OCI-LY1 (cell line): Measurements from ENCODE around the gene HOTAIR.

ENCODE experiments used
- H2AFZ ChIP-seq: fragments of 200-600 bp; sonication (generic), shearing (Covaris generic); 2 replicates; pipeline ENCODE4 v1.6.0; 2014; ENCODE audit warnings: antibody characterized with exemption, mild to moderate bottlenecking, low read length
- H3F3A ChIP-seq: fragments of 200-600 bp; sonication (generic), shearing (Covaris generic); 2 replicates; pipeline ENCODE4 v1.6.0; 2014; ENCODE audit warnings: mild to moderate bottlenecking, antibody characterized with exemption, low read length, moderate library complexity; ENCODE audit not compliant: insufficient read depth
- H3K27ac ChIP-seq: fragments of 200-600 bp; sonication (generic); 2 replicates; pipeline ENCODE4 v1.5.1; 2014; ENCODE audit warnings: low read length, mixed run types, mild to moderate bottlenecking, low read depth; ENCODE audit not compliant: poor library complexity, severe bottlenecking
- H3K27me3 ChIP-seq: fragments of 200-600 bp; sonication (generic); 2 replicates; pipeline ENCODE4 v1.6.0; 2014; ENCODE audit warnings: antibody characterized with exemption, mild to moderate bottlenecking, low read length, moderate library complexity; ENCODE audit not compliant: insufficient read depth
- H3K36me3 ChIP-seq: fragments of 200-600 bp; sonication (generic); 2 replicates; pipeline ENCODE4 v1.6.1; 2014; ENCODE audit warnings: mild to moderate bottlenecking, antibody characterized with exemption, low read length, moderate library complexity, mixed read lengths; ENCODE audit not compliant: insufficient read depth
- H3K4me1 ChIP-seq: fragments of 200-600 bp; sonication (generic); 2 replicates; pipeline ENCODE4 v1.5.1; 2014; ENCODE audit warnings: mild to moderate bottlenecking, low read length, moderate library complexity; ENCODE audit not compliant: insufficient read depth, severe bottlenecking
- H3K4me2 ChIP-seq: fragments of 200-600 bp; sonication (generic), shearing (Covaris generic); 2 replicates; pipeline ENCODE4 v1.6.1; 2014; ENCODE audit warnings: low read length
- H3K4me3 ChIP-seq: fragments of 200-600 bp; sonication (generic); 2 replicates; pipeline ENCODE4 v1.5.1; 2014; ENCODE audit warnings: low read length, low read depth, mild to moderate bottlenecking, mixed read lengths; ENCODE audit not compliant: poor library complexity, severe bottlenecking
- H3K79me2 ChIP-seq: fragments of 200-600 bp; shearing (Covaris generic); 2 replicates; pipeline ENCODE4 v1.6.1; 2016; ENCODE audit warnings: mixed run types, low read length, mixed read lengths; ENCODE audit not compliant: insufficient read depth
- H3K9ac ChIP-seq: fragments of 200-600 bp; sonication (generic), shearing (Covaris generic); 2 replicates; pipeline ENCODE4 v1.6.1; 2014; ENCODE audit warnings: mild to moderate bottlenecking, low read length, mixed read lengths
- H3K9me2 ChIP-seq: fragments of 200-600 bp; sonication (generic), shearing (Covaris generic); 2 replicates; pipeline ENCODE4 v1.6.1; 2014; ENCODE audit warnings: low read depth, mild to moderate bottlenecking, low read length, mixed read lengths
- H3K9me3 ChIP-seq: fragments of 200-600 bp; shearing (Covaris generic); 2 replicates; pipeline ENCODE4 v1.6.1; 2014; ENCODE audit warnings: low read length, mixed read lengths
- H4K20me1 ChIP-seq: fragments of 200-600 bp; sonication (generic), shearing (Covaris generic); 2 replicates; pipeline ENCODE4 v1.6.0; 2016; ENCODE audit warnings: mild to moderate bottlenecking, low read length; ENCODE audit not compliant: insufficient read depth
- CTCF ChIP-seq: fragments of 200-600 bp; sonication (generic), shearing (Covaris generic); IDR thresholded peaks from 2 replicates; pipeline ENCODE4 v1.5.1; 2017; ENCODE audit warnings: mild to moderate bottlenecking, antibody characterized with exemption, low read length, moderate library complexity, mixed read lengths
- EZH2 ChIP-seq: fragments of 200-600 bp; sonication (generic), shearing (Covaris generic); IDR thresholded peaks from 2 replicates; pipeline ENCODE4 v1.8.0; 2017; ENCODE audit warnings: borderline replicate concordance, mixed run types, mild to moderate bottlenecking, antibody characterized with exemption, low read length, moderate library complexity, mixed read lengths

HOTAIR gene

GRCh38 chr12:53949631-53950436 lies 24.9 kb downstream of the HOTAIR start:
- H3K27me3 ChIP-seq: no peaks in the 10 kb centered on the region
- no peaks in the 10 kb centered on the region for H3F3A ChIP-seq
- no peak overlapping the region for H2AFZ ChIP-seq

GRCh38 chr12:53948650-53949593 lies 25.8 kb downstream of the HOTAIR start:
- no peaks in the 10 kb centered on the region for H3K27me3 ChIP-seq
- TF ChIP-seq CTCF (no peak), EZH2 (no peak)
- H3K36me3 ChIP-seq: no peaks in the 10 kb centered on the region
- no peak overlapping the region for H3K4me3 ChIP-seq
- no peak overlapping the region for H3K4me2 ChIP-seq
- no peaks in the 10 kb centered on the region for H3K79me2 ChIP-seq
- H3K9me2 ChIP-seq: no peaks in the 10 kb centered on the region
- no peaks in the 10 kb centered on the region for H3K9me3 ChIP-seq
- H2AFZ ChIP-seq: no peak overlapping the region
- H4K20me1 ChIP-seq: no peaks in the 10 kb centered on the region
- H3K27ac ChIP-seq: no peak overlapping the region
- no peaks in the 10 kb centered on the region for H3K4me1 ChIP-seq
- H3K9ac ChIP-seq: no peak overlapping the region
- H3F3A ChIP-seq: no peaks in the 10 kb centered on the region

More at GRCh38 chr12:53949631-53950436, 24.9 kb downstream of the HOTAIR start:
- H4K20me1 ChIP-seq: no peaks in the 10 kb centered on the region
- H3K36me3 ChIP-seq: no peaks in the 10 kb centered on the region
- no peak overlapping the region for H3K4me3 ChIP-seq
- no peaks in the 10 kb centered on the region for H3K4me1 ChIP-seq
- TF ChIP-seq CTCF: no peak
- no peak for TF ChIP-seq EZH2
- no peaks in the 10 kb centered on the region for H3K79me2 ChIP-seq
- H3K4me2 ChIP-seq: no peak overlapping the region
- no peak overlapping the region for H3K9ac ChIP-seq
- H3K9me2 ChIP-seq: no peaks in the 10 kb centered on the region
- no peak overlapping the region for H3K27ac ChIP-seq
- no peaks in the 10 kb centered on the region for H3K9me3 ChIP-seq

- TF ChIP-seq CTCF: no peak
- TF ChIP-seq EZH2: no peak
- Histone ChIP-seq H3K9me2 (no peaks in the 10 kb centered on the region), H3K27ac (no peak overlapping the region), H3K9ac (no peak overlapping the region), H3K79me2 (no peaks in the 10 kb centered on the region), H3K4me3 (no peak overlapping the region), H3K4me1 (no peaks in the 10 kb centered on the region), H4K20me1 (no peaks in the 10 kb centered on the region), H3F3A (no peaks in the 10 kb centered on the region), H3K9me3 (no peaks in the 10 kb centered on the region), H3K4me2 (no peak overlapping the region), H3K27me3 (no peaks in the 10 kb centered on the region), H2AFZ (no peak overlapping the region), H3K36me3 (no peaks in the 10 kb centered on the region)
These were observed 27.0 kb downstream of the HOTAIR start for GRCh38 chr12:53947743-53948142.
